ENCODE results near the gene WWOX.

DNA sequence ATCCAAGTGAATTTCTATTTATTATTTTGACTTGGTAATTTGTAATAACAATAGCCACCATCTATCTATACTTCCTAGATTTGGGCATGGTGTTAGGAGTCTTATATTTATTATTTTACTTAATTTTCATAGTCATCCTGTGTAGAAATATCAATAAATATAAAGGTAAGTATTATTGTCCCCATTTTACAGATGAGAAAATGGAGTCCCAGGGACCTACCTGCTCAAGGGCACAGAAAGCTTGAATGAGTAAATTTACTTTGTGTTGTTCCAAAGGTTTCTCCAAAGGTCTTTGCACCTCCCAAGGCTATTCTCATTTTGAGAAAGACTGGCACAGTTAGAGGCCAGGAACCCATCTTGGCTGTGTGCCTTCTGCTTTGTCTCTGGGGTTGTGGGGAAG, 738.3 kb downstream of the WWOX start:
- TF ChIP-seq EZH2 (IDR thresholded peaks at IDR 0.05; ENCODE audit: low read depth) (no peak), CTCF (conservative IDR thresholded peaks at IDR 0.05) (no peak)

Measured in PC-9 (cell line).